Keratinocyte (primary cell): ENCODE data around the gene RCVRN. TPM values are rescaled to one million over a fixed set of nuclear protein-coding genes. Genes with fewer than 3 reads are reported as not detected.

Experiments used
- DNase-seq: peaks from one replicate; pipeline ENCODE4 v3.0.0-alpha.2; 2011; ENCODE audit warnings: low read depth, missing footprints, low spot score
- FAIRE-seq: peaks from 2 replicates; lab custom pipeline; 2011; peaks lifted over from hg19 to GRCh38; lab: Jason Lieb, UNC
- H2AFZ ChIP-seq: 2 replicates; pipeline ENCODE4 v1.6.0; 2012; ENCODE audit warnings: low read length, control low read depth, inconsistent platforms; ENCODE audit not compliant: control insufficient read depth
- H3K27ac ChIP-seq: 2 replicates; pipeline ENCODE4 v1.5.1; 2011; ENCODE audit warnings: low read length; ENCODE audit not compliant: control insufficient read depth, insufficient read depth
- H3K27me3 ChIP-seq: 3 replicates; pipeline ENCODE4 v1.6.0; 2011; ENCODE audit warnings: low read length; ENCODE audit not compliant: control insufficient read depth, insufficient read depth; ENCODE audit errors: extremely low read depth
- H3K36me3 ChIP-seq, 2 experiments: 2 replicates in 1 of 2; 3 replicates in 1 of 2; pipeline ENCODE4 v1.5.1; 2011; ENCODE audit warnings: low read length in 2 of 2, mild to moderate bottlenecking in 1 of 2; ENCODE audit not compliant: control insufficient read depth in 2 of 2, insufficient read depth in 2 of 2; ENCODE audit errors: extremely low read depth in 1 of 2
- H3K4me1 ChIP-seq: 3 replicates; pipeline ENCODE4 v1.5.1; 2011; ENCODE audit warnings: low read length; ENCODE audit not compliant: control insufficient read depth, insufficient read depth; ENCODE audit errors: extremely low read depth
- H3K4me2 ChIP-seq: 3 replicates; pipeline ENCODE4 v1.6.0; 2011; ENCODE audit warnings: low read depth, low read length; ENCODE audit not compliant: control insufficient read depth, insufficient read depth; ENCODE audit errors: extremely low read depth
- H3K4me3 ChIP-seq, 3 experiments: fragments of 200-600 bp in 1 of 3; sonication (generic) in 1 of 3; 2 replicates in 2 of 3; 3 replicates in 1 of 3; pipeline ENCODE4 v1.5.1; 2011 to 2016; ENCODE audit warnings: low read length in 3 of 3, mild to moderate bottlenecking in 3 of 3, control low read depth in 2 of 3, inconsistent platforms in 1 of 3, low read depth in 1 of 3, mixed read lengths in 1 of 3, mixed run types in 1 of 3, moderate library complexity in 1 of 3; ENCODE audit not compliant: control insufficient read depth in 2 of 3, insufficient read depth in 2 of 3; ENCODE audit errors: extremely low read depth in 1 of 3
- H3K79me2 ChIP-seq: 2 replicates; pipeline ENCODE4 v1.6.0; 2012; ENCODE audit warnings: low read length; ENCODE audit not compliant: control insufficient read depth, insufficient read depth
- H3K9ac ChIP-seq: 3 replicates; pipeline ENCODE4 v1.6.0; 2011; ENCODE audit warnings: low read length; ENCODE audit not compliant: control insufficient read depth, insufficient read depth; ENCODE audit errors: extremely low read depth
- H3K9me1 ChIP-seq: 3 replicates; pipeline ENCODE4 v1.6.0; 2011; ENCODE audit warnings: low read length; ENCODE audit not compliant: control insufficient read depth, insufficient read depth; ENCODE audit errors: extremely low read depth
- H3K9me3 ChIP-seq: 2 replicates; pipeline ENCODE4 v1.5.1; 2012; ENCODE audit warnings: low read depth, low read length; ENCODE audit not compliant: control insufficient read depth
- H4K20me1 ChIP-seq: 3 replicates; pipeline ENCODE4 v1.6.0; 2011; ENCODE audit warnings: low read length; ENCODE audit not compliant: control insufficient read depth, insufficient read depth; ENCODE audit errors: extremely low read depth
- EZH2 ChIP-seq: IDR thresholded peaks from one replicate; pipeline ENCODE4 v1.6.1; 2012; ENCODE audit warnings: inconsistent platforms, mild to moderate bottlenecking, low read length, moderate library complexity
- dilution Hi-C: fragments of 300-500 bp; cut with MboI; formaldehyde crosslinking; loops from one replicate; pipeline ENCODE4 v1.7.0; 2020; ENCODE audit warnings: low sequenced_read_pairs; ENCODE audit not compliant: extremely low pct_ligation_motif_present
- polyA plus RNA-seq, 5 experiments: library from polyadenylated mRNA; depleted of rRNA in 3 of 5; stranded (reverse) in 3 of 5; stranded (forward) in 1 of 5; unstranded in 1 of 5; fragments of >200 nt; gene quantifications; 1 replicate in 1 of 5; 2 replicates in 3 of 5; 3 replicates in 1 of 5; pipeline versions ENCODE4 v1.2.1 to v1.2.3, GENCODE V29; 2011 to 2012; ENCODE audit warnings: missing spikeins in 2 of 5, low read depth in 1 of 5, low replicate concordance in 1 of 5
- TF ChIP-seq, protein P1 (sequence below), 3 experiments: IDR thresholded peaks in 1 of 3; conservative IDR thresholded peaks in 1 of 3; optimal IDR thresholded peaks in 1 of 3; 2 replicates in 2 of 3; 3 replicates in 1 of 3; pipeline versions ENCODE3 to v1.5.1; 2011; ENCODE audit warnings: low read length in 3 of 3, mild to moderate bottlenecking in 3 of 3, moderate library complexity in 2 of 3, control low read depth in 1 of 3, inconsistent platforms in 1 of 3; ENCODE audit not compliant: insufficient read depth in 2 of 3; ENCODE audit errors: extremely low read depth in 1 of 3

Gene RCVRN
- polyA plus RNA-seq, 1 donor (not counting 4 experiments of a cell fraction or from before 2014, with no cell fraction given): not detected

DNA sequence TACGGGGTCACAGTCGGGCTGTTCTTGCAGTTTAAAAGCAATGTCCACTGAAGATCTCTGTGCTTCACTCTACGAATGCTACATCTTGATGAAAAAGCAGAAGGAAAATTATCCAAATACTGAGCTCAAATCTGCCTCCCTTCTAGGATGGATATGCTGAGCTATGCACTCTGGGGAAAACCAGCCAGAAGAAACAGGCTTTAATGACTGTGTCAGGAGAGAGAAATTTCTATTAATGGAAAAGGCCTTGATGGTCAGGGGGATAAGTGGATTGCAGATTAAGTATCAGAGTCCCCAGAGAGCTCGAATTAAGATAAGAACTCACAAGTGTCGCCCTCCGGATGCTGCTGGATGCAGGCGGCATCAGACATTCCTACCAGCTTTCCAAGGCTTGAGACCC lies 39.6 kb upstream of the RCVRN start:
- TF ChIP-seq, protein P1, sequence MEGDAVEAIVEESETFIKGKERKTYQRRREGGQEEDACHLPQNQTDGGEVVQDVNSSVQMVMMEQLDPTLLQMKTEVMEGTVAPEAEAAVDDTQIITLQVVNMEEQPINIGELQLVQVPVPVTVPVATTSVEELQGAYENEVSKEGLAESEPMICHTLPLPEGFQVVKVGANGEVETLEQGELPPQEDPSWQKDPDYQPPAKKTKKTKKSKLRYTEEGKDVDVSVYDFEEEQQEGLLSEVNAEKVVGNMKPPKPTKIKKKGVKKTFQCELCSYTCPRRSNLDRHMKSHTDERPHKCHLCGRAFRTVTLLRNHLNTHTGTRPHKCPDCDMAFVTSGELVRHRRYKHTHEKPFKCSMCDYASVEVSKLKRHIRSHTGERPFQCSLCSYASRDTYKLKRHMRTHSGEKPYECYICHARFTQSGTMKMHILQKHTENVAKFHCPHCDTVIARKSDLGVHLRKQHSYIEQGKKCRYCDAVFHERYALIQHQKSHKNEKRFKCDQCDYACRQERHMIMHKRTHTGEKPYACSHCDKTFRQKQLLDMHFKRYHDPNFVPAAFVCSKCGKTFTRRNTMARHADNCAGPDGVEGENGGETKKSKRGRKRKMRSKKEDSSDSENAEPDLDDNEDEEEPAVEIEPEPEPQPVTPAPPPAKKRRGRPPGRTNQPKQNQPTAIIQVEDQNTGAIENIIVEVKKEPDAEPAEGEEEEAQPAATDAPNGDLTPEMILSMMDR (optimal IDR thresholded peaks at IDR 0.05 in 1 of 3, IDR thresholded peaks at IDR 0.05 in 1 of 3, conservative IDR thresholded peaks at IDR 0.05 in 1 of 3; ENCODE audit: extremely low read depth in 1 of 3, insufficient read depth in 2 of 3, low read length in 3 of 3): no peak
- no peak for TF ChIP-seq EZH2
- H3K4me2 ChIP-seq: no peak overlapping the region
- no peak for DNase-seq
- H4K20me1 ChIP-seq: no peaks in the 10 kb centered on the region
- no peak overlapping the region for H3K9ac ChIP-seq
- H3K79me2 ChIP-seq: no peaks in the 10 kb centered on the region
- no peaks in the 10 kb centered on the region for H3K27me3 ChIP-seq
- dilution Hi-C loops: no loop called here
- no peaks in the 10 kb centered on the region for H3K9me3 ChIP-seq
- H3K4me3 ChIP-seq: no peak overlapping the region
- no peaks in the 10 kb centered on the region for H3K9me1 ChIP-seq
- no peak for FAIRE-seq
- no peaks in the 10 kb centered on the region for H3K36me3 ChIP-seq
- H3K27ac ChIP-seq: no peak overlapping the region
- no peak overlapping the region for H2AFZ ChIP-seq
- H3K4me1 ChIP-seq: no peaks in the 10 kb centered on the region

DNA sequence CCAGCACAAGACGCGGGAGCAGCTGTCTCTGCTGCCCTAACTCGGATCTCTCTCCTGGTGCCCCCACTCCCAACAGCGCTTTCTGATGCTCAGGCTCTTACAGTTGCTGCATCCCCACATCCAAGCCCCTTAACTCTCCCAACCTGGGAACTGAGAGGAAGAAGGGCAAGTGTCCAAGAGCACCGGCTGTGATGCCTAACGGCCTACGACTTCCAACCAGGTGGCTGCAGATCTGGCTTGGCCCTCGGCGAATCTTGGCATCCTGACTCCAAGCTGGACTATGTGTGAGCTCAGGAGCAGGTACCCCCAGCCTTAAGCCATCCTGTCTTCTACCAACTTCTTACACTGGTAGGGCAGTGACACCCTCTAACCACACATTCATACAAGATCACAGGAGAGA lies 38.3 kb upstream of the RCVRN start:
- Histone ChIP-seq H3K4me2 (no peak overlapping the region), H3K27ac (no peak overlapping the region), H3K9me3 (no peaks in the 10 kb centered on the region), H3K27me3 (no peaks in the 10 kb centered on the region), H3K4me3 (no peak overlapping the region), H4K20me1 (no peaks in the 10 kb centered on the region), H3K9ac (no peak overlapping the region), H3K9me1 (no peaks in the 10 kb centered on the region), H2AFZ (no peak overlapping the region), H3K79me2 (no peaks in the 10 kb centered on the region), H3K36me3 (no peaks in the 10 kb centered on the region), H3K4me1 (no peaks in the 10 kb centered on the region)
- DNase-seq: no peak
- no peak for TF ChIP-seq EZH2
- TF ChIP-seq, protein P1 (optimal IDR thresholded peaks at IDR 0.05 in 1 of 3, IDR thresholded peaks at IDR 0.05 in 1 of 3, conservative IDR thresholded peaks at IDR 0.05 in 1 of 3; ENCODE audit: extremely low read depth in 1 of 3, insufficient read depth in 2 of 3, low read length in 3 of 3): no peak
- FAIRE-seq: no peak
- dilution Hi-C loops: no loop called here
